AG09309 (cell line): ENCODE measurements around the gene NFIC.

ENCODE experiments used
- DNase-seq: peaks from one replicate; pipeline ENCODE4 v3.0.0-alpha.2; 2010; ENCODE audit warnings: low read depth
- H3K4me3 ChIP-seq: 2 replicates; pipeline ENCODE4 v1.5.1; 2011; ENCODE audit warnings: mild to moderate bottlenecking, low read depth, low read length, moderate library complexity; ENCODE audit not compliant: control insufficient read depth
- CTCF ChIP-seq: IDR thresholded peaks from 2 replicates; pipeline ENCODE4 v1.5.1; 2011; ENCODE audit warnings: mild to moderate bottlenecking, low read depth, low read length, inconsistent platforms; ENCODE audit not compliant: insufficient read depth, control insufficient read depth; ENCODE audit errors: missing control alignments

Gene NFIC

GRCh38 chr19:3431760-3432397, 65.5 kb downstream of the NFIC start:
- TF ChIP-seq CTCF = no peak
- DNase-seq = no peak
- H3K4me3 ChIP-seq = no peak overlapping the region

GRCh38 chr19:3433313-3433712, 66.9 kb downstream of the NFIC start:
- no peak for DNase-seq
- H3K4me3 ChIP-seq = no peak overlapping the region
- TF ChIP-seq CTCF = no peak

- DNase-seq = no peak
- TF ChIP-seq CTCF = no peak
- no peak overlapping the region for H3K4me3 ChIP-seq
Measured at GRCh38 chr19:3433805-3434540, 67.6 kb downstream of the NFIC start.

GRCh38 chr19:3434630-3435553, 68.5 kb downstream of the NFIC start:
- peak overlapping the region; percentile 27 for H3K4me3 ChIP-seq
- DNase-seq = peak; percentile 67
- no peak for TF ChIP-seq CTCF

- DNase-seq = no peak
- peak; percentile 37 for TF ChIP-seq CTCF
- H3K4me3 ChIP-seq = no peak overlapping the region
Measured at GRCh38 chr19:3440082-3440481, 73.7 kb downstream of the NFIC start.
